Thymus (tissue), 14 donors: ENCODE data around the gene C1RL. TPM values are rescaled to one million over a fixed set of nuclear protein-coding genes. Genes with fewer than 3 reads are reported as not detected.

Experiments used
- DNase-seq, 9 donors: peaks; one replicate each; pipeline ENCODE4 v3.0.0-alpha.2; 2013; ENCODE audit warnings: low spot score in 9 of 9, low read depth in 6 of 9, missing footprints in 1 of 9
- H3K27ac ChIP-seq, 2 donors: one replicate each; pipeline ENCODE4 v1.5.1; 2013; ENCODE audit warnings: control low read depth in 1 of 2, low read depth in 1 of 2, low read length in 1 of 2, mild to moderate bottlenecking in 1 of 2, moderate library complexity in 1 of 2
- H3K27me3 ChIP-seq, 2 donors: one replicate each; pipeline ENCODE4 v1.5.1; 2013; ENCODE audit warnings: low read length in 1 of 2; ENCODE audit not compliant: control insufficient read depth in 2 of 2, insufficient read depth in 1 of 2
- H3K36me3 ChIP-seq, 2 donors: one replicate each; pipeline ENCODE4 v1.5.1; 2013; ENCODE audit warnings: low read length in 1 of 2, mild to moderate bottlenecking in 1 of 2, moderate library complexity in 1 of 2; ENCODE audit not compliant: control insufficient read depth in 2 of 2, insufficient read depth in 2 of 2
- H3K4me1 ChIP-seq, 2 donors: one replicate each; pipeline ENCODE4 v1.5.1; 2013; ENCODE audit warnings: low read length in 2 of 2; ENCODE audit not compliant: control insufficient read depth in 2 of 2, insufficient read depth in 2 of 2
- H3K4me3 ChIP-seq, 2 donors: one replicate each; pipeline ENCODE4 v1.5.1; 2013; ENCODE audit warnings: low read length in 2 of 2, control low read depth in 1 of 2, mild to moderate bottlenecking in 1 of 2
- H3K9me3 ChIP-seq, 2 donors: one replicate each; pipeline ENCODE4 v1.5.1; 2013; ENCODE audit warnings: low read length in 1 of 2, mild to moderate bottlenecking in 1 of 2; ENCODE audit not compliant: control insufficient read depth in 2 of 2, insufficient read depth in 1 of 2
- WGBS: extraction: QIAGEN DNeasy Blood & Tissue Kit; methylation state at CpG from one replicate; pipeline ENCODE4 v1.1.7; 2013; 5-methylcytosine and 5-hydroxymethylcytosine counted together
- long read RNA-seq, 10 donors: transcript quantifications; one replicate each; lab custom pipeline, GENCODE V29; 2026
- polyA plus RNA-seq: library from polyadenylated mRNA; stranded (reverse); fragments of 200-250 nt; gene quantifications from one replicate; pipeline ENCODE4 v1.2.3, GENCODE V29; 2013
- total RNA-seq: library from RNA; stranded (reverse); fragments of 120-200 nt; gene quantifications from one replicate; pipeline ENCODE4 v1.2.4, GENCODE V29; 2013
- donor health status: healthy.

Gene C1RL
- total RNA-seq (17.4 TPM), polyA plus RNA-seq (54.8 TPM)
- long read RNA-seq, donor 1, result 0 reads
- long read RNA-seq, donor 2, result 0 reads
- long read RNA-seq, donor 3, partial matches to known transcripts, result 25 of 34 reads
- long read RNA-seq, donor 3, other reads (novel, unspliced or antisense), result 0 of 34 reads
- long read RNA-seq, donor 4, result 0 reads
- long read RNA-seq, donor 5, transcript C1RL-207 (2 exons, 354 nt), result major isoform, 7 of 15 reads
- long read RNA-seq, donor 5, partial matches to known transcripts, result 6 of 15 reads
- long read RNA-seq, donor 5, other reads (novel, unspliced or antisense), result 0 of 15 reads
- long read RNA-seq, donor 6, partial matches to known transcripts, result 114 of 123 reads
- long read RNA-seq, donor 6, other reads (novel, unspliced or antisense), result 6 of 123 reads
- long read RNA-seq, donor 7, partial matches to known transcripts, result 8 of 12 reads
- long read RNA-seq, donor 7, other reads (novel, unspliced or antisense), result 0 of 12 reads
- long read RNA-seq, donor 8, partial matches to known transcripts, result 0 of 2 reads
- long read RNA-seq, donor 8, other reads (novel, unspliced or antisense), result 0 of 2 reads
- long read RNA-seq, donor 9, partial matches to known transcripts, result 0 of 5 reads
- long read RNA-seq, donor 9, other reads (novel, unspliced or antisense), result 0 of 5 reads
- long read RNA-seq, donor 10, partial matches to known transcripts, result 0 of 2 reads
- long read RNA-seq, donor 10, other reads (novel, unspliced or antisense), result 0 of 2 reads

GRCh38 chr12:7108796-7109571, at the start of gene C1RL:
Gene C1RL (minus strand): TSS chr12:7109214. CDS start chr12:7109180, 34 bp downstream.
- DNase-seq, result peak in 8 of 9 donors; percentile 48 to 83 (median 63)
- Histone ChIP-seq H3K9me3 (no peaks in the 10 kb centered on the region), H3K4me3 (peak within 1 kb of the TSS; percentile 63 to 75), H3K27me3 (no peaks in the 10 kb centered on the region), H3K36me3 (peaks cover 0 to under 1% of the 10 kb centered on the region in 2 donors), H3K27ac (peak within 1 kb of the TSS; percentile 91 to 94), H3K4me1 (peaks cover 15 to 31% of the 10 kb centered on the region in 2 donors)
- 14% methylated on average over 23 of the region's 23 CpGs for WGBS

GRCh38 chr12:7157391-7157790, 48.4 kb upstream of the C1RL start:
- H3K36me3 ChIP-seq, result peaks cover 0 to 16% of the 10 kb centered on the region in 2 donors
- 98% methylated on average over 17 of the region's 17 CpGs for WGBS
- DNase-seq, result no peak

GRCh38 chr12:7156259-7157197, 47.5 kb upstream of the C1RL start:
- peaks cover 0 to 5% of the 10 kb centered on the region in 2 donors for H3K9me3 ChIP-seq
- DNase-seq, result no peak
- H3K4me1 ChIP-seq, result no peaks in the 10 kb centered on the region
- H3K36me3 ChIP-seq, result peaks cover 0 to 16% of the 10 kb centered on the region in 2 donors
- H3K27ac ChIP-seq, result no peak overlapping the region
- no peak overlapping the region for H3K4me3 ChIP-seq
- 88% methylated on average over 24 of the region's 24 CpGs for WGBS
- no peaks in the 10 kb centered on the region for H3K27me3 ChIP-seq

More at GRCh38 chr12:7157391-7157790, 48.4 kb upstream of the C1RL start:
- peaks cover 0 to 2% of the 10 kb centered on the region in 2 donors for H3K4me1 ChIP-seq
- H3K4me3 ChIP-seq, result no peak overlapping the region
- H3K9me3 ChIP-seq, result peaks cover 0 to 5% of the 10 kb centered on the region in 2 donors
- H3K27ac ChIP-seq, result no peak overlapping the region
- peaks cover 0 to 2% of the 10 kb centered on the region in 2 donors for H3K27me3 ChIP-seq

- no peaks in the 10 kb centered on the region for H3K4me1 ChIP-seq
- 95% methylated on average over 8 of the region's 8 CpGs for WGBS
- no peak for DNase-seq
- H3K27ac ChIP-seq, result peak overlapping the region in 1 of 2 donors; percentile 26
- H3K9me3 ChIP-seq, result peaks cover 0 to 5% of the 10 kb centered on the region in 2 donors
- H3K4me3 ChIP-seq, result no peak overlapping the region
- H3K27me3 ChIP-seq, result no peaks in the 10 kb centered on the region
- H3K36me3 ChIP-seq, result peaks cover 4 to 23% of the 10 kb centered on the region in 2 donors
These were observed 46.5 kb upstream of the C1RL start for GRCh38 chr12:7155471-7156034.

- no peak for DNase-seq
- Histone ChIP-seq H3K9me3 (peaks cover 0 to 5% of the 10 kb centered on the region in 2 donors), H3K27me3 (no peaks in the 10 kb centered on the region), H3K4me3 (no peak overlapping the region), H3K4me1 (no peaks in the 10 kb centered on the region), H3K36me3 (peaks cover 8 to 28% of the 10 kb centered on the region in 2 donors), H3K27ac (no peak overlapping the region)
- 95% methylated on average over 12 of the region's 12 CpGs for WGBS
These were observed 46.0 kb upstream of the C1RL start for GRCh38 chr12:7154901-7155470.

GRCh38 chr12:7154042-7154441, 45.0 kb upstream of the C1RL start:
- H3K9me3 ChIP-seq, result peaks cover 0 to 1% of the 10 kb centered on the region in 2 donors
- no peak overlapping the region for H3K4me3 ChIP-seq
- no peak overlapping the region for H3K27ac ChIP-seq
- H3K27me3 ChIP-seq, result no peaks in the 10 kb centered on the region
- 94% methylated on average over 6 of the region's 6 CpGs for whole genome bisulfite sequencing
- H3K4me1 ChIP-seq, result no peaks in the 10 kb centered on the region
- H3K36me3 ChIP-seq, result peaks cover 17 to 37% of the 10 kb centered on the region in 2 donors
- DNase-seq, result no peak

- H3K27ac ChIP-seq, result no peak overlapping the region
- DNase-seq, result no peak
- no peaks in the 10 kb centered on the region for H3K4me1 ChIP-seq
- no peak overlapping the region for H3K4me3 ChIP-seq
- no peaks in the 10 kb centered on the region for H3K27me3 ChIP-seq
- WGBS, result 94% methylated on average over 4 of the region's 4 CpGs
- no peaks in the 10 kb centered on the region for H3K9me3 ChIP-seq
- peaks cover 24 to 46% of the 10 kb centered on the region in 2 donors for H3K36me3 ChIP-seq
These were observed 43.8 kb upstream of the C1RL start for GRCh38 chr12:7152818-7153217.
